ENCODE data around the gene CHAC1. TPM values are rescaled to one million over a fixed set of nuclear protein-coding genes. Genes with fewer than 3 reads are reported as not detected.

Gene CHAC1
- total and polyA plus RNA-seq, 11 donors: 0.72 to 6.1 (median 2.4) TPM

GRCh38 chr15:40990789-40991188 lies 37.5 kb downstream of the CHAC1 start:
- no peak overlapping the region for H3K4me3 ChIP-seq
- intact Hi-C loops (cut with DNase I): no loop called here
- peaks cover 0 to 4% (median 0%) of the 10 kb centered on the region in 12 donors for H3K4me1 ChIP-seq
- no peaks in the 10 kb centered on the region for H3K9me3 ChIP-seq
- ATAC-seq (no peak), DNase-seq (no peak)
- no peaks in the 10 kb centered on the region for H3K27me3 ChIP-seq
- WGBS, 4 donors: 0 to 2% (median 0%) methylated on average over 1 of the region's 1 CpG
- peaks cover 3 to 85% (median 68%) of the 10 kb centered on the region in 9 donors for H3K36me3 ChIP-seq
- no peak overlapping the region for H3K27ac ChIP-seq
- TF ChIP-seq POLR2A (IDR thresholded peaks at IDR 0.05): no peak

- intact Hi-C loops (cut with DNase I): no loop called here
- Histone ChIP-seq H3K27me3 (no peaks in the 10 kb centered on the region), H3K4me3 (no peak overlapping the region), H3K9me3 (no peaks in the 10 kb centered on the region), H3K36me3 (peaks cover 3 to 85% (median 68%) of the 10 kb centered on the region in 9 donors), H3K27ac (no peak overlapping the region), H3K4me1 (peaks cover 0 to 4% (median 0%) of the 10 kb centered on the region in 12 donors)
- DNase-seq (no peak), ATAC-seq (no peak)
- TF ChIP-seq CTCF (IDR thresholded peaks at IDR 0.05): no peak
- no peak for TF ChIP-seq POLR2A (IDR thresholded peaks at IDR 0.05)
- 94 to 98% (median 96%) methylated on average over 3 of the region's 3 CpGs for WGBS, 4 donors
These were observed 38.1 kb downstream of the CHAC1 start for GRCh38 chr15:40991355-40991754.

GRCh38 chr15:40992241-40992741 lies 39.0 kb downstream of the CHAC1 start:
- ATAC-seq: no peak
- intact Hi-C loops (cut with DNase I): no loop called here
- Histone ChIP-seq H3K27ac (no peak overlapping the region), H3K9me3 (no peaks in the 10 kb centered on the region), H3K36me3 (peaks cover 0 to 85% (median 68%) of the 10 kb centered on the region in 9 donors), H3K27me3 (no peaks in the 10 kb centered on the region), H3K4me1 (peaks cover 0 to 4% (median 0%) of the 10 kb centered on the region in 12 donors), H3K4me3 (no peak overlapping the region)
- no peak for DNase-seq
- no peak for TF ChIP-seq POLR2A (IDR thresholded peaks at IDR 0.05)
- no peak for TF ChIP-seq CTCF (IDR thresholded peaks at IDR 0.05)
- 46 to 68% (median 55%) methylated on average over 1 of the region's 1 CpG for WGBS, 4 donors

- Histone ChIP-seq H3K4me3 (no peak overlapping the region), H3K9me3 (no peaks in the 10 kb centered on the region), H3K4me1 (peaks cover 0 to 4% (median 0%) of the 10 kb centered on the region in 12 donors), H3K27ac (no peak overlapping the region), H3K27me3 (no peaks in the 10 kb centered on the region), H3K36me3 (peaks cover 0 to 85% (median 68%) of the 10 kb centered on the region in 9 donors)
- TF ChIP-seq CTCF (IDR thresholded peaks at IDR 0.05) (no peak), POLR2A (IDR thresholded peaks at IDR 0.05) (no peak)
- ATAC-seq: no peak
- intact Hi-C loops (cut with DNase I): no loop called here
- DNase-seq: no peak
- WGBS, 4 donors: 91 to 96% (median 92%) methylated on average over 5 of the region's 5 CpGs
These were observed 39.6 kb downstream of the CHAC1 start for GRCh38 chr15:40992825-40993224.

GRCh38 chr15:40995656-40996055 lies 42.4 kb downstream of the CHAC1 start:
- intact Hi-C loops (cut with DNase I): no loop called here
- DNase-seq: no peak
- Histone ChIP-seq H3K27ac (no peak overlapping the region), H3K9me3 (no peaks in the 10 kb centered on the region), H3K4me3 (no peak overlapping the region), H3K36me3 (peaks cover 0 to 93% (median 81%) of the 10 kb centered on the region in 9 donors), H3K4me1 (peaks cover 0 to 4% (median 0%) of the 10 kb centered on the region in 12 donors), H3K27me3 (no peaks in the 10 kb centered on the region)
- no peak for ATAC-seq
- TF ChIP-seq POLR2A (IDR thresholded peaks at IDR 0.05): no peak
- WGBS, 4 donors: 85 to 97% (median 94%) methylated on average over 3 of the region's 3 CpGs
